Epithelial cell of proximal tubule (primary cell): ENCODE measurements around the gene PGAP3. TPM values are rescaled to one million over a fixed set of nuclear protein-coding genes. Genes with fewer than 3 reads are reported as not detected.

Source experiments
- DNase-seq: peaks from one replicate; pipeline ENCODE4 v3.0.0-alpha.2; 2011; ENCODE audit warnings: low read depth
- H3K4me3 ChIP-seq: 2 replicates; pipeline ENCODE4 v1.5.1; 2011; ENCODE audit warnings: low read depth, mild to moderate bottlenecking, low read length
- CTCF ChIP-seq: conservative IDR thresholded peaks from 2 replicates; pipeline ENCODE4 v1.5.1; 2012; ENCODE audit warnings: low read depth, mild to moderate bottlenecking, low read length
- total RNA-seq: library from RNA; depleted of rRNA; stranded (reverse); fragments of >200 nt; gene quantifications from 2 replicates; pipeline ENCODE4 v1.2.3, GENCODE V29; 2015

PGAP3 gene
- total RNA-seq, 1 donor from 2014 or later: 11.2 TPM

GRCh38 chr17:39621523-39622379 is 66.1 kb downstream of the PGAP3 start:
- no peak for DNase-seq
- peak; percentile 100 for TF ChIP-seq CTCF
- H3K4me3 ChIP-seq: no peak overlapping the region

Other genes with a start within 250 kb of the PGAP3 start
- 14.6 and 20.5 TPM in 2 replicates for gene MED1, start 236.8 kb downstream of the PGAP3 start, total RNA-seq
- gene CDK12, start 226.6 kb downstream of the PGAP3 start, total RNA-seq: 13.5 and 21.9 TPM in 2 replicates
- not detected in 2 replicates for gene NEUROD2, start 80.1 kb downstream of the PGAP3 start, total RNA-seq
- gene PPP1R1B, start 61.1 kb downstream of the PGAP3 start, total RNA-seq: not detected in 2 replicates
- gene STARD3, start 50.9 kb downstream of the PGAP3 start, total RNA-seq: 34.0 and 40.7 TPM in 2 replicates
- 0.07 TPM in 1 of 2 replicates, not detected in the other for gene TCAP, start 22.7 kb downstream of the PGAP3 start, total RNA-seq
- not detected in 2 replicates for gene PNMT, start 19.6 kb downstream of the PGAP3 start, total RNA-seq
- gene ERBB2, start 12.0 kb upstream of the PGAP3 start, total RNA-seq: 29.4 and 53.3 TPM in 2 replicates
- 64.0 and 95.7 TPM in 2 replicates for gene MIEN1, start 42.5 kb upstream of the PGAP3 start, total RNA-seq
- 20.1 and 42.0 TPM in 2 replicates for gene GRB7, start 49.9 kb upstream of the PGAP3 start, total RNA-seq
- 0.07 TPM in 1 of 2 replicates, not detected in the other for gene IKZF3, start 176.3 kb upstream of the PGAP3 start, total RNA-seq
- not detected in 2 replicates for gene ZPBP2, start 180.1 kb upstream of the PGAP3 start, total RNA-seq
- 3.2 and 3.3 TPM in 2 replicates for gene GSDMB, start 230.6 kb upstream of the PGAP3 start, total RNA-seq
- gene ORMDL3, start 239.5 kb upstream of the PGAP3 start, total RNA-seq: 23.3 and 35.6 TPM in 2 replicates
- gene LRRC3C, start 239.7 kb upstream of the PGAP3 start, total RNA-seq: not detected in 2 replicates